Effector memory CD4-positive, alpha-beta T cell (primary cell): ENCODE results near the gene CFAP20DC.

Experiments used
- DNase-seq, 3 donors: peaks; one replicate each; pipeline ENCODE4 v3.0.0-alpha.2; 2020
- H3K27ac ChIP-seq: 2 replicates; pipeline ENCODE4 v1.7.0; 2013; ENCODE audit warnings: mild to moderate bottlenecking, low read length, moderate library complexity; ENCODE audit not compliant: insufficient read depth, poor library complexity, severe bottlenecking
- H3K27me3 ChIP-seq: replicated peaks from 2 replicates; pipeline ENCODE4 v1.7.0; 2013; ENCODE audit warnings: mild to moderate bottlenecking, low read length; ENCODE audit not compliant: insufficient read depth, control insufficient read depth, poor library complexity, severe bottlenecking
- H3K36me3 ChIP-seq: 2 replicates; pipeline ENCODE4 v1.7.0; 2013; ENCODE audit warnings: mild to moderate bottlenecking, low read length, moderate library complexity; ENCODE audit not compliant: control insufficient read depth, insufficient read depth
- H3K4me1 ChIP-seq: 2 replicates; pipeline ENCODE4 v1.7.0; 2013; ENCODE audit warnings: low read length, mild to moderate bottlenecking; ENCODE audit not compliant: control insufficient read depth, insufficient read depth, poor library complexity, severe bottlenecking
- H3K4me3 ChIP-seq: 2 replicates; pipeline ENCODE4 v1.7.0; 2013; ENCODE audit warnings: low read length, low read depth, mild to moderate bottlenecking; ENCODE audit not compliant: insufficient read depth, poor library complexity, severe bottlenecking
- H3K9me3 ChIP-seq: 2 replicates; pipeline ENCODE4 v1.7.0; 2013; ENCODE audit warnings: mild to moderate bottlenecking, low read length, moderate library complexity; ENCODE audit not compliant: control insufficient read depth

CFAP20DC gene

DNA sequence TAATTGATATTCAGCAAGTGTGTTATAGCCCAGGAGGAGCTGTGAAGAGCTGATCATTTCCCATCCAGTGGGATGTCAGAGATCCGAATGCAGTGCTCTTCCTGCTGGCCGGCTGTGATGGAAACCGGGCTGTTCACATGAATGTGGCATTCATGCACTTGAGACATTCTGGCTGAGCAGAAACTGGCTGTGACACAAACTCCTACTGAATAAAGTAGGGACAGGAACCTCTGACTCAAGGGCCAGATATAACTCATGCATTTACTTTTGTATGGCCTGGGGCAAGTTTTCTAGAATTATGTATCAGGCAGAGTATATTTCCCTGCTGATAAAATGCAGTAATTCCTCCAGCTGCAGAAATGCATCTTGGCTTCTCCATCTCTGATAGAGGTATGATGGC, 299.9 kb downstream of the CFAP20DC start:
- DNase-seq = no peak
- H3K36me3 ChIP-seq = no peaks in the 10 kb centered on the region
- no peaks in the 10 kb centered on the region for H3K27me3 ChIP-seq
- H3K27ac ChIP-seq = no peak overlapping the region
- no peaks in the 10 kb centered on the region for H3K9me3 ChIP-seq
- H3K4me3 ChIP-seq = no peak overlapping the region
- no peaks in the 10 kb centered on the region for H3K4me1 ChIP-seq

DNA sequence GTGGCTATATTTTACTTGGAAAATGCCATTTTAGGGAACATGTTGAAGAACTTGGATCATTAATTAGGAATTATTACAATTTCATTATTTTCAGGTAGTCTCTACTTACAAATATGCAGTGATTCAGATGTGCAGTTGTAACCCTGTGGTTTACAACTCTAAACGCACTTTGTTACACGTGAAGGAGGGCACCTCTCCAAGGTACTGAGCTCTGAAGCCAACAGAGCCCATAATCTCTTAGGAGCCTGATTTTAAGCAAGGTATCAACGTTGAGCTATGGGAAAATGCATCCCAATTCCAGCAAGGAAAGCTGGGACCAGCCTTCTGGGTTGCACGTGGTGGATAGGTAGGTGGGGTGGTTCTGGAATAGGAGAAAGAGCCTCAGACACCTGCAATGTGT, 301.8 kb downstream of the CFAP20DC start:
- H3K4me1 ChIP-seq = no peaks in the 10 kb centered on the region
- H3K4me3 ChIP-seq = no peak overlapping the region
- DNase-seq = no peak
- no peaks in the 10 kb centered on the region for H3K9me3 ChIP-seq
- no peaks in the 10 kb centered on the region for H3K27me3 ChIP-seq
- no peak overlapping the region for H3K27ac ChIP-seq
- H3K36me3 ChIP-seq = no peaks in the 10 kb centered on the region

- Histone ChIP-seq H3K27me3 (no peaks in the 10 kb centered on the region), H3K9me3 (no peaks in the 10 kb centered on the region), H3K4me3 (no peak overlapping the region), H3K4me1 (no peaks in the 10 kb centered on the region), H3K27ac (no peak overlapping the region), H3K36me3 (no peaks in the 10 kb centered on the region)
- DNase-seq = no peak
These were observed 303.1 kb downstream of the CFAP20DC start for GRCh38 chr3:58746758-58747157.

DNA sequence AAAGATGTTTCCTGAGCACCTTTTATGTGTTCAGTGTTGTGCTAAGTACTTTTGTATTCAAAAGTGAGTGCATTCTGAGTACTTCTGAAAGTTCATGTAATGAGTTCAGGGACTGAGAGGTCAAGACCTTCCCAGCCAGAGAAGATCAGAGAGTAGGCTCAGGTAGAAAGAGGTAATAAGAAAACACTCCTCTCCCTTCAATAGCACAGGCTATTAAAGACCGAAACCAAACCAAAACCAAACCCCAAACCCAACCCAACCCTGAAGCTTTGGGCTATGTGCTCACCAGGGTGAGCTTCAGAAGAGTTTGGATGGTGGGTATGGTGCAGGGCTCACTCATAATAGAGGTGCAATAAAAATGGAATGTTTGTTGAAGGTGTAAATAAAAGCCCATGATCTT, 306.5 kb downstream of the CFAP20DC start:
- Histone ChIP-seq H3K4me1 (no peaks in the 10 kb centered on the region), H3K27me3 (no peaks in the 10 kb centered on the region), H3K27ac (no peak overlapping the region), H3K9me3 (no peaks in the 10 kb centered on the region), H3K4me3 (no peak overlapping the region), H3K36me3 (no peaks in the 10 kb centered on the region)
- no peak for DNase-seq

DNA sequence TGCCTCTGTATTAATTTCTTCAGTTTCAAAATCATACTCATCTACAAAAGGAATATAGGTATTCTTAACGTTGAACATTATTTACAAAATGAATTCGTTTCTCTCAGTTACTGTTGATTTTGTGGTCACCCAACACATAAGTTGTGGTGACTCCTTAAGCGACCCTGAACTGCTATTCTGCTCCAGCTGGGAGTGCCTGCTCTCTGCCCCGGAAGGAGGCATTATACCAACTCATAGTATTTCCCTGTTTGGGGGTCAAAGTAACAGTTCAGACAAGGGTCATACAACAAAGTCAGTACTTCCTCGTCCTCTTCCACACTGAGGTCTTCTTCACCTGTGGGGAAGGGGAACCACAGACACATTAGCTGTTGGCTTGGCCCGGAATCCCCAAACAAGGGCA, 307.6 kb downstream of the CFAP20DC start:
- no peak overlapping the region for H3K27ac ChIP-seq
- no peaks in the 10 kb centered on the region for H3K36me3 ChIP-seq
- no peaks in the 10 kb centered on the region for H3K4me1 ChIP-seq
- no peak overlapping the region for H3K4me3 ChIP-seq
- no peaks in the 10 kb centered on the region for H3K27me3 ChIP-seq
- no peak for DNase-seq
- H3K9me3 ChIP-seq = no peaks in the 10 kb centered on the region

GRCh38 chr3:58737644-58738043, 312.2 kb downstream of the CFAP20DC start:
- H3K27ac ChIP-seq = no peak overlapping the region
- no peaks in the 10 kb centered on the region for H3K36me3 ChIP-seq
- H3K4me3 ChIP-seq = no peak overlapping the region
- DNase-seq = no peak
- no peaks in the 10 kb centered on the region for H3K27me3 ChIP-seq
- no peaks in the 10 kb centered on the region for H3K9me3 ChIP-seq
- no peaks in the 10 kb centered on the region for H3K4me1 ChIP-seq

GRCh38 chr3:58731673-58732072, 318.2 kb downstream of the CFAP20DC start:
- Histone ChIP-seq H3K27me3 (no peaks in the 10 kb centered on the region), H3K4me1 (no peaks in the 10 kb centered on the region), H3K9me3 (no peaks in the 10 kb centered on the region), H3K36me3 (no peaks in the 10 kb centered on the region), H3K27ac (no peak overlapping the region), H3K4me3 (no peak overlapping the region)
- DNase-seq = no peak

- Histone ChIP-seq H3K36me3 (no peaks in the 10 kb centered on the region), H3K4me1 (no peaks in the 10 kb centered on the region), H3K9me3 (no peaks in the 10 kb centered on the region), H3K27me3 (no peaks in the 10 kb centered on the region), H3K4me3 (no peak overlapping the region), H3K27ac (no peak overlapping the region)
- DNase-seq = no peak
These were observed 321.1 kb downstream of the CFAP20DC start for GRCh38 chr3:58728723-58729122.

- Histone ChIP-seq H3K4me3 (no peak overlapping the region), H3K27ac (no peak overlapping the region), H3K36me3 (no peaks in the 10 kb centered on the region), H3K27me3 (no peaks in the 10 kb centered on the region), H3K9me3 (no peaks in the 10 kb centered on the region), H3K4me1 (no peaks in the 10 kb centered on the region)
- no peak for DNase-seq
These were observed 324.4 kb downstream of the CFAP20DC start for GRCh38 chr3:58725326-58725853.

DNA sequence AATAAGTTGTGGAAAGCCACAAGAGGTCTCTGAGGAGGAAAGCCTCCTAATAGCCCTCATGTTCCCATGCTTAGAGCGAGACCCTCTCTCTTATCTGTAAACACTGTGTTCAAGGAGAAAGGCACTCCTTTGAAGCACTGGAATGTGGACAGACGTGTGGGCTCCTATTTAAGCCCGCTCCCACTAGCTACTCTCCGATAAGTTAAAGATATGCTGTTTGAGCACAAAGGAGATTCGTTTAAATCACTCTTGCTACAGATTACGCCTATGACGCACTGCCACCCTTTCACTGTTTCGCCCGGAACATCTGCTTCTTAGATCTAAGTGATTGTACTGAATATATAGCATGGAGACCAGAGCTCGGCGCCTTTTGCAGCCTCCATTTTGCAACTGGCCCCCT, 325.5 kb downstream of the CFAP20DC start:
- H3K27ac ChIP-seq = no peak overlapping the region
- no peaks in the 10 kb centered on the region for H3K27me3 ChIP-seq
- no peak for DNase-seq
- H3K4me3 ChIP-seq = no peak overlapping the region
- H3K4me1 ChIP-seq = no peaks in the 10 kb centered on the region
- no peaks in the 10 kb centered on the region for H3K36me3 ChIP-seq
- H3K9me3 ChIP-seq = no peaks in the 10 kb centered on the region

DNA sequence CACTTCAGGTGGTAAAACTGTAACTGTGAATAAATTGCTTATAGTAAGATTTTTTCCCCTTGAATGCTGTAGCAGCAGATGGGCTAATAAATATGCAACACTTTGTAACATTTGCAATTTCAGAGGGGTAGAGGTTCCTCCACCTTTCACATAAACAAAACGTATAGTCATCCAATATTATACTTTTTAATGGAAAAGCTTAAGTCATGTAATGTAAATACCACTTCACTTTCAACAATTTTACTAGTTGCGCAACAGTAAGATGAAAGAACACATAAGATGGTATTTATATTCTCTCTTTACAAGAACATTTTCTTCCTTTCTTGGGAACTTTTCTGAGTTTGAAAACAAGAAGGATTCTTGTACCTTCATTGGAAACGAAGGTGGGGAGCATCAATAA, 326.7 kb downstream of the CFAP20DC start:
- H3K4me3 ChIP-seq = no peak overlapping the region
- no peak overlapping the region for H3K27ac ChIP-seq
- H3K36me3 ChIP-seq = no peaks in the 10 kb centered on the region
- H3K9me3 ChIP-seq = no peaks in the 10 kb centered on the region
- DNase-seq = no peak
- H3K27me3 ChIP-seq = no peaks in the 10 kb centered on the region
- H3K4me1 ChIP-seq = no peaks in the 10 kb centered on the region
